Lower lobe of right lung (tissue), 2 donors: ENCODE measurements around the gene FITM1. TPM values are rescaled to one million over a fixed set of nuclear protein-coding genes. Genes with fewer than 3 reads are reported as not detected.
A peak's percentile ranks its signal among the peaks of the same experiment; 100 is the strongest.

Experiments used
- ATAC-seq, 2 donors: fragments of 200-7000 bp; cut with Tn5 transposase; one replicate each; pipeline ENCODE4 v1.9.1; 2020 to 2022; ENCODE audit warnings: mild to moderate bottlenecking in 2 of 2, moderate library complexity in 2 of 2
- DNase-seq: peaks from one replicate; pipeline ENCODE4 v3.0.0-alpha.2; 2020
- H3K27ac ChIP-seq: fragments of 200-600 bp; one replicate; pipeline ENCODE4 v1.8.0; 2022
- H3K27me3 ChIP-seq: fragments of 200-600 bp; one replicate; pipeline ENCODE4 v1.8.0; 2022; ENCODE audit warnings: low read depth
- H3K36me3 ChIP-seq: fragments of 200-600 bp; one replicate; pipeline ENCODE4 v1.8.0; 2022; ENCODE audit warnings: mild to moderate bottlenecking
- H3K4me1 ChIP-seq: fragments of 200-600 bp; one replicate; pipeline ENCODE4 v1.8.0; 2022
- H3K4me3 ChIP-seq: fragments of 200-600 bp; one replicate; pipeline ENCODE4 v1.8.0; 2022; ENCODE audit warnings: mild to moderate bottlenecking
- H3K9me3 ChIP-seq: fragments of 200-600 bp; one replicate; pipeline ENCODE4 v1.8.0; 2022
- CTCF ChIP-seq: fragments of 200-600 bp; IDR thresholded peaks from one replicate; pipeline ENCODE4 v1.8.0; 2022; ENCODE audit warnings: antibody characterized with exemption, mild to moderate bottlenecking
- intact Hi-C: fragments of 100-400 bp; cut with DNase I; formaldehyde crosslinking; loops from one replicate; pipeline ENCODE4 v1.11.0; 2022
- total RNA-seq: library from RNA; stranded (reverse); fragmentation: NEBNext Ultra II Directional; extraction: Animal tissue kit (Norgen Biotek cat#: 25700); gene quantifications from one replicate; pipeline ENCODE4 v1.2.1, GENCODE V29; 2021
- donor health status: DM: no; HTN: yes; CAD: no; lungs with severe emphysema.

FITM1 gene
- total RNA-seq, 1 donor from 2014 or later = 0.97 TPM

DNA sequence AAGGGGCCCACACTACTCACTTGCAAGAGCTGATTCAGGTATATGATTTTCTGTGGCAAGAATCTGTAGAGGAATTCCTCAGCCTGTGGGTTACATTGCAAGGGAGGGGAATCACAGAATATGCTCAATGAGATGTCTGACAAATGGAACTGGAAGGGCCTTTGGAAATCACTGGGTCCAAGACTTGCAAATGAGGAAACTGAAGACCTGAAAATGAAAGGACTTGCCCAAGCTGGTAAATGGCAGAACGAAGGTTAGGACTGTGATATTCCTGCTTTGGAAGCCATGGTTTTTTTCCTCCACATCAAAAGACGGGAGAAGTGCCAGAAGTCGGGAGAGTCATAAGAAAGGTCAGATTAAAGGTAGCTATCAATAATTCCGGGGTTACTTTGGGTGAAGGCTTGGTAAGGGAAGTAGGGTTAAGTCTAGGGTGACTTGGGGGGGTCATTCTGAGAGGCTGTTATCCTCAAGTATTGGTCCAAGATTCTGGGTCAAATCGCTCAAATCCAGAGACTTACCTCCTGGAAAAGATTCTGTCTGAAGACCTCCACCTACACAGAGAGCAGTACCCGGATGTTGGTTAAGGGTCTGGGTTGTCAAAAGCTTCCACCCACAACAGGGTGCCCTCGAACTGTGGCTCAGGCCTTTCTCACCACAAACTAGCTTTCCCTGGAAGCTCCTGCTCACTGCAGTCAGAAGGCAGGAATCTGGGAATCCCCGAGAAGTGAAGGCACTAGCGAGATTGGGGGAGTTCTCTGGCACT, 15.4 kb downstream of the FITM1 start:
- intact Hi-C loops = no loop called here
- no peak for TF ChIP-seq CTCF
- ATAC-seq (peak in 1 of 2 donors; percentile 0), DNase-seq (no peak)
- Histone ChIP-seq H3K9me3 (no peaks in the 10 kb centered on the region), H3K4me1 (peaks cover 44% of the 10 kb centered on the region), H3K27me3 (no peaks in the 10 kb centered on the region), H3K27ac (peak overlapping the region; percentile 90), H3K4me3 (peak overlapping the region; percentile 97), H3K36me3 (peaks cover 46% of the 10 kb centered on the region)

DNA sequence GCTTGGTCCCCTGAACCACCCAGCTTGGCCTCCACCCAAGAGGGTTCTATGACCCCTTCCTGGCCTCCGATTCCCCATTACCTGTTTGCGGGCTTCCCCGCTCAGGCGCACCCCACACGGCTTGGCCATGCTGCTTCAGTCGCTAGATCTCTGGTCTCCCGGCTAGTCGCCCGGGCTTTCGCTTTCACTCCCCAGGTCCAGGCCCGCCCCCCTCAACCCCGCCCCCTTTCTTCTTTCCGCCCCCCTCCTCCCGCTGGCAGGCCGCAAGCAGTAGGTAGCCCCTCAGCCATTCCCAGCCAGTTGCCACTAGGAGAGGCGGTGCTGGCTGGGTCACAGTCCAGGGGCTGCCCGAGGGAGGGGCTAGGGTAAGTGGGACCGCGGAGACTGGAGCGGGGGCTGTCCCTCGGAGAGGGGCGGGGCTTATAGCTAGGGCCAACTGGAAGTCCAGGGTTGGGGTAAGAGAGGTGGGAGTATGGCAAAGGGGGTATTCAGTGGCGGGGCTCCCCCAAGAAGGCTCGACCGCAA, 16.1 kb downstream of the FITM1 start, which contains the start of gene PSME2:
Gene PSME2, minus strand, starts transcription at position 158 of the 525 bp plus-strand sequence. Its CDS starts 29 bp downstream, at position 129.
- Histone ChIP-seq H3K27ac (peak within 1 kb of the TSS; percentile 90), H3K36me3 (peaks cover 53% of the 10 kb centered on the region), H3K27me3 (no peaks in the 10 kb centered on the region), H3K9me3 (no peaks in the 10 kb centered on the region), H3K4me1 (peaks cover 44% of the 10 kb centered on the region), H3K4me3 (peak within 1 kb of the TSS; percentile 97)
- no peak for TF ChIP-seq CTCF
- DNase-seq (peak; percentile 96), ATAC-seq (peak; percentile 91 to 92)
- intact Hi-C loops = no loop called here

DNA sequence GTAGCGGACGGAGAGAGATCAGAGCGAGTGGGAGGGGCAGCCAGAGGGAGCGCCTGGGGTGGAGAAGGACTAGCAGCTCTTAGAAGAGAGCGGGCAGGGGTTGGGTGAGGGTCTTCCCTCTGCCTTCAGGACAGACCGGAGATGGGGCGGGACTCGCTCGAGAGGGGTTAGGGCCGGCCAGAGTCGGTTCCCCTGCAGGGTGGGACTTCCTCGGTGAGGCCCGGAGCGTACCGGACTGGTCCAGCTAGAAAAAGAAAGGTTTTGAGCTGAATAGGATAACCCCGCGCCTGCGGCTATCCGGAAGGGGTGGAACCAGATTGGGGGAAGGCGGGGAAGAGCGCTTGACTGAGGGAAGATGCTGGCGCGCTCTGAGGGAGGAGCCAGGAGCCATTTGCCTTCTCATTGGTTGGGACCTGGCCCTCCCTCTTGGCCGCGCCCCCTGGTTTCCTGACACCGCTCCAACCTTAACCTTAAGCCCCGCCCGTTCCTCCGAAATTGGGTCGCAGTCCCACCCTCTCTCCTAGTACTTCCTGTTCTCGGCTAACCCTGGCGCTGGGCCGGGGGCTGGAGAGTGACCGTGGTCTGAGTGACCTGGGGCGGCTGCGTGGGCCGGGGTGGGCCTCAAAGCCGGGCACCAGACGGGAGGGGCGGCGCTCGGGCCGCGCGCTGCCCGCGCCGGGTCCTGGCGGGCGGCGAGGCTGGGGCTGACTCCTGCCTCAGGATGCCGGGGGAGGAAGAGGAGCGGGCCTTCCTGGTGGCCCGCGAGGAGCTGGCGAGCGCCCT, 16.7 kb downstream of the FITM1 start, which contains the start of gene RNF31:
Gene RNF31, plus strand, starts transcription at position 521 of the 783 bp plus-strand sequence. Its CDS starts 201 bp downstream, at position 722.
- ATAC-seq = peak; percentile 96 to 97
- Histone ChIP-seq H3K4me1 (peaks cover 39% of the 10 kb centered on the region), H3K27me3 (no peaks in the 10 kb centered on the region), H3K4me3 (peak within 1 kb of the TSS; percentile 97), H3K27ac (peak within 1 kb of the TSS; percentile 90), H3K36me3 (peaks cover 59% of the 10 kb centered on the region), H3K9me3 (no peaks in the 10 kb centered on the region)
- DNase-seq = peak; percentile 99
- TF ChIP-seq CTCF = no peak
- intact Hi-C loops = no loop called here

DNA sequence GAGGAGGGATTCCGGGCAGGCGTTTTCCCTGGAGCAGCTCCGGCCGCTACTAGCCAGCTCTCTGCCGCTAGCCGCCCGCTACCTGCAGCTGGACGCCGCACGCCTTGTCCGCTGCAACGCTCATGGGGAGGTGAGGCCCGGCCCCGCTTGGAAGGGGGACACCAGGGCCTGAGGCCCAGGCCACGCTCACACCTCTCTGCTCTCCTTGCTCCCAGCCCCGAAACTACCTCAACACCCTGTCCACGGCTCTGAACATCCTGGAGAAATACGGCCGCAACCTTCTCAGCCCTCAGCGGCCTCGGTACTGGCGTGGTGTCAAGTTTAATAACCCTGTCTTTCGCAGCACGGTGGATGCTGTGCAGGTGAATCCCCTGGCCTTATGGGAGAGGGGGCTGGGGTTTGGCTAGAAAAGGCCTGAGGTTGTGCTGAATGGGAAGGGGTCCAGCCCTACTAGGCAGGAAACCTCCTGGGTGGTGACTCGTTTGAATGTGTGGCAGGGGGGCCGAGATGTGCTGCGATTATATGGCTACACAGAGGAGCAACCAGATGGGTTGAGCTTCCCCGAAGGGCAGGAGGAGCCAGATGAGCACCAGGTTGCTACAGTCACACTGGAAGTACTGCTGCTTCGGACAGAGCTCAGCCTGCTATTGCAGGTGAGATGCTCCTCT, 17.4 kb downstream of the FITM1 start:
- no peaks in the 10 kb centered on the region for H3K9me3 ChIP-seq
- intact Hi-C loops = no loop called here
- DNase-seq (peak; percentile 65), ATAC-seq (peak in 1 of 2 donors; percentile 0)
- TF ChIP-seq CTCF = no peak
- H3K36me3 ChIP-seq = peaks cover 67% of the 10 kb centered on the region
- peaks cover 36% of the 10 kb centered on the region for H3K4me1 ChIP-seq
- peak overlapping the region; percentile 97 for H3K4me3 ChIP-seq
- H3K27me3 ChIP-seq = no peaks in the 10 kb centered on the region
- H3K27ac ChIP-seq = peak overlapping the region; percentile 90
